Keratinocyte (primary cell): Measurements from ENCODE around the gene FGF12.

Experiments
- CTCF ChIP-seq, 3 experiments: IDR thresholded peaks in 1 of 3; conservative IDR thresholded peaks in 1 of 3; optimal IDR thresholded peaks in 1 of 3; 2 replicates in 2 of 3; 3 replicates in 1 of 3; pipeline versions ENCODE3 to v1.5.1; 2011; ENCODE audit warnings: low read length in 3 of 3, mild to moderate bottlenecking in 3 of 3, moderate library complexity in 2 of 3, control low read depth in 1 of 3, inconsistent platforms in 1 of 3; ENCODE audit not compliant: insufficient read depth in 2 of 3; ENCODE audit errors: extremely low read depth in 1 of 3
- EZH2 ChIP-seq: IDR thresholded peaks from one replicate; pipeline ENCODE4 v1.6.1; 2012; ENCODE audit warnings: inconsistent platforms, mild to moderate bottlenecking, low read length, moderate library complexity

- TF ChIP-seq CTCF (optimal IDR thresholded peaks at IDR 0.05 in 1 of 3, IDR thresholded peaks at IDR 0.05 in 1 of 3, conservative IDR thresholded peaks at IDR 0.05 in 1 of 3; ENCODE audit: extremely low read depth in 1 of 3, insufficient read depth in 2 of 3, low read length in 3 of 3) = no peak
- no peak for TF ChIP-seq EZH2
Measured at GRCh38 chr3:192181151-192181550, 546.2 kb downstream of the FGF12 start.
